OCI-LY1 (cell line): ENCODE data around the gene COX7B.

Experiments used
- H2AFZ ChIP-seq: fragments of 200-600 bp; sonication (generic), shearing (Covaris generic); 2 replicates; pipeline ENCODE4 v1.6.0; 2014; ENCODE audit warnings: antibody characterized with exemption, mild to moderate bottlenecking, low read length
- H3F3A ChIP-seq: fragments of 200-600 bp; sonication (generic), shearing (Covaris generic); 2 replicates; pipeline ENCODE4 v1.6.0; 2014; ENCODE audit warnings: mild to moderate bottlenecking, antibody characterized with exemption, low read length, moderate library complexity; ENCODE audit not compliant: insufficient read depth
- H3K27ac ChIP-seq: fragments of 200-600 bp; sonication (generic); 2 replicates; pipeline ENCODE4 v1.5.1; 2014; ENCODE audit warnings: low read length, mixed run types, mild to moderate bottlenecking, low read depth; ENCODE audit not compliant: poor library complexity, severe bottlenecking
- H3K27me3 ChIP-seq: fragments of 200-600 bp; sonication (generic); 2 replicates; pipeline ENCODE4 v1.6.0; 2014; ENCODE audit warnings: antibody characterized with exemption, mild to moderate bottlenecking, low read length, moderate library complexity; ENCODE audit not compliant: insufficient read depth
- H3K36me3 ChIP-seq: fragments of 200-600 bp; sonication (generic); 2 replicates; pipeline ENCODE4 v1.6.1; 2014; ENCODE audit warnings: mild to moderate bottlenecking, antibody characterized with exemption, low read length, moderate library complexity, mixed read lengths; ENCODE audit not compliant: insufficient read depth
- H3K4me1 ChIP-seq: fragments of 200-600 bp; sonication (generic); 2 replicates; pipeline ENCODE4 v1.5.1; 2014; ENCODE audit warnings: mild to moderate bottlenecking, low read length, moderate library complexity; ENCODE audit not compliant: insufficient read depth, severe bottlenecking
- H3K4me2 ChIP-seq: fragments of 200-600 bp; sonication (generic), shearing (Covaris generic); 2 replicates; pipeline ENCODE4 v1.6.1; 2014; ENCODE audit warnings: low read length
- H3K4me3 ChIP-seq: fragments of 200-600 bp; sonication (generic); 2 replicates; pipeline ENCODE4 v1.5.1; 2014; ENCODE audit warnings: low read length, low read depth, mild to moderate bottlenecking, mixed read lengths; ENCODE audit not compliant: poor library complexity, severe bottlenecking
- H3K79me2 ChIP-seq: fragments of 200-600 bp; shearing (Covaris generic); 2 replicates; pipeline ENCODE4 v1.6.1; 2016; ENCODE audit warnings: mixed run types, low read length, mixed read lengths; ENCODE audit not compliant: insufficient read depth
- H3K9ac ChIP-seq: fragments of 200-600 bp; sonication (generic), shearing (Covaris generic); 2 replicates; pipeline ENCODE4 v1.6.1; 2014; ENCODE audit warnings: mild to moderate bottlenecking, low read length, mixed read lengths
- H3K9me2 ChIP-seq: fragments of 200-600 bp; sonication (generic), shearing (Covaris generic); 2 replicates; pipeline ENCODE4 v1.6.1; 2014; ENCODE audit warnings: low read depth, mild to moderate bottlenecking, low read length, mixed read lengths
- H3K9me3 ChIP-seq: fragments of 200-600 bp; shearing (Covaris generic); 2 replicates; pipeline ENCODE4 v1.6.1; 2014; ENCODE audit warnings: low read length, mixed read lengths
- H4K20me1 ChIP-seq: fragments of 200-600 bp; sonication (generic), shearing (Covaris generic); 2 replicates; pipeline ENCODE4 v1.6.0; 2016; ENCODE audit warnings: mild to moderate bottlenecking, low read length; ENCODE audit not compliant: insufficient read depth
- EZH2 ChIP-seq: fragments of 200-600 bp; sonication (generic), shearing (Covaris generic); IDR thresholded peaks from 2 replicates; pipeline ENCODE4 v1.8.0; 2017; ENCODE audit warnings: borderline replicate concordance, mixed run types, mild to moderate bottlenecking, antibody characterized with exemption, low read length, moderate library complexity, mixed read lengths
- TF ChIP-seq, protein P1 (sequence below): fragments of 200-600 bp; sonication (generic), shearing (Covaris generic); IDR thresholded peaks from 2 replicates; pipeline ENCODE4 v1.5.1; 2017; ENCODE audit warnings: mild to moderate bottlenecking, antibody characterized with exemption, low read length, moderate library complexity, mixed read lengths

The COX7B gene

DNA sequence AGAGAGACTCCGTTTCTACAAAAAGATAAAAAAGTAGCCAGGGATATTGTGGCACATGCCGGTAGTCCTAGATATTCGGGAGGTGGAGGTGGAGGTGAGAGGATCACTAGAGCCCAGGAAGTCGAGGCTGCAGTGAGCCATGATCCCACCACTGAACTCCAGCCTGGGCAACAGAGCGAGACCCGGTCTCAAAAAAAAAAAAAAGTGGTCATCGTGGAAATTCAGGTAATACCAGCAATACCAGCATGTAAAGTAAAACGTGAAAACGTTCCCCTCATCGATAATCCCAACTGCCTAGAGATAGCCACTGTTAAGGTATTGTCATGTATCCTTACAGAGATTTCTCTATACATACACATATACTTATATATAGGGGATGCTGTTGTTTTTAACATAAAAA, 5.6 kb upstream of the COX7B start:
- H2AFZ ChIP-seq, result no peak overlapping the region
- peak overlapping the region; percentile 91 for H3K4me3 ChIP-seq
- no peaks in the 10 kb centered on the region for H3K27me3 ChIP-seq
- no peaks in the 10 kb centered on the region for H3K9me2 ChIP-seq
- H3K27ac ChIP-seq, result no peak overlapping the region
- H3F3A ChIP-seq, result no peaks in the 10 kb centered on the region
- TF ChIP-seq EZH2, result no peak
- TF ChIP-seq, protein P1, sequence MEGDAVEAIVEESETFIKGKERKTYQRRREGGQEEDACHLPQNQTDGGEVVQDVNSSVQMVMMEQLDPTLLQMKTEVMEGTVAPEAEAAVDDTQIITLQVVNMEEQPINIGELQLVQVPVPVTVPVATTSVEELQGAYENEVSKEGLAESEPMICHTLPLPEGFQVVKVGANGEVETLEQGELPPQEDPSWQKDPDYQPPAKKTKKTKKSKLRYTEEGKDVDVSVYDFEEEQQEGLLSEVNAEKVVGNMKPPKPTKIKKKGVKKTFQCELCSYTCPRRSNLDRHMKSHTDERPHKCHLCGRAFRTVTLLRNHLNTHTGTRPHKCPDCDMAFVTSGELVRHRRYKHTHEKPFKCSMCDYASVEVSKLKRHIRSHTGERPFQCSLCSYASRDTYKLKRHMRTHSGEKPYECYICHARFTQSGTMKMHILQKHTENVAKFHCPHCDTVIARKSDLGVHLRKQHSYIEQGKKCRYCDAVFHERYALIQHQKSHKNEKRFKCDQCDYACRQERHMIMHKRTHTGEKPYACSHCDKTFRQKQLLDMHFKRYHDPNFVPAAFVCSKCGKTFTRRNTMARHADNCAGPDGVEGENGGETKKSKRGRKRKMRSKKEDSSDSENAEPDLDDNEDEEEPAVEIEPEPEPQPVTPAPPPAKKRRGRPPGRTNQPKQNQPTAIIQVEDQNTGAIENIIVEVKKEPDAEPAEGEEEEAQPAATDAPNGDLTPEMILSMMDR, result no peak
- H3K79me2 ChIP-seq, result peaks cover 42% of the 10 kb centered on the region
- H4K20me1 ChIP-seq, result no peaks in the 10 kb centered on the region
- no peaks in the 10 kb centered on the region for H3K9me3 ChIP-seq
- H3K9ac ChIP-seq, result peak overlapping the region; percentile 80
- peaks cover 19% of the 10 kb centered on the region for H3K4me1 ChIP-seq
- H3K36me3 ChIP-seq, result peaks cover 10% of the 10 kb centered on the region; the same call in 1 of the 2 replicates
- H3K4me2 ChIP-seq, result peak overlapping the region; percentile 88

DNA sequence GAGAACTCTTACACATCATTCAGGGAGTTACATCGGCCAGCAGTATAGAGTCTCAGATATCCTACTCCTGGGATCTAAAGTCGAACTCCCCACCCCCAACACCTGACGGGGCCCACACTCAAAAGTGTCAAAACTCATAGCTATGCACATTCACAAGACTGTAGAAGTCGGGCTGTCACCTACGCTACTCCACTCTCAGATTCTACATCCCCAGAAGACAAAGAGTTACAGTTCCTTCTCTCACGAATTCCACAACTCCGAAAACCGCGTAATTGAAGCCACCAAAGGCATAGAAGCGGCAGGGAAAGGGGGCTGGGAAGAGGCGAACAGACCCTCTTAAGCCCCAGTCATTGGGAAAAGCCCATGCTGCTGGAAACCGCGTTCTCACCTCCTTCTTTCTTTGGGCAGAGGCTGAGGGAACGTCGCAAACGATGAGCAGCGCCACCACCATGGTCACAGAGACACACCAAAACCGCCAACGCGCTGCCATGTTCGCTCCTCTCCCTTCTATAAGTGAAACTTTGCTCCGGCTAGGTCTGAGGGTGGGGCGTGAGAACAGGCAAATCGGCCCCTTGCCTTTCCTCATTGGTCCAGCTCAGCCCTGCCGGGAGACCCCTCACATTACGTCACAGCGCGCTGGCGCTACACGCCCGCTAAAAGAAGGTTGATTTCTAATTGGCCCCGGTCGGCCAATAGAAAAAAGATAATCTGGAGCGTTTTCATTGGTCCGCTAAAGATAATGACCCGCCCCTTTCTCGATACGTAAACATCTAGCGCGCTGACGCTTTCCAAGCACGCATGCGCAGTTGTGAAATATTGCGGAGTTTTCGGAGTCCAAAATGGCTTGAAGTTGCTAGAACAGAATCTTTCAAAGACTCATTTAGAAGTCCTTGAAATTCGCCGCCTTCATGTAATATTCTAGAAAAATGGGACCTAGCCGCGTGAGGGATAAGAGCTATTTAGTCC, 4.1 kb upstream of the COX7B start, which contains the start of gene MAGT1:
TSS of gene MAGT1 (minus strand) at position 515 of the 966 bp plus-strand sequence. CDS start at position 490, 25 bp downstream.
- Histone ChIP-seq H3K4me2 (peak within 1 kb of the TSS; percentile 88), H3K79me2 (peaks cover 47% of the 10 kb centered on the region), H3K9me2 (no peaks in the 10 kb centered on the region), H4K20me1 (no peaks in the 10 kb centered on the region), H3K27me3 (no peaks in the 10 kb centered on the region), H2AFZ (no peak within 1 kb of the TSS), H3K9ac (peak within 1 kb of the TSS; percentile 80), H3K36me3 (peaks cover 10% of the 10 kb centered on the region), H3K9me3 (no peaks in the 10 kb centered on the region), H3F3A (no peaks in the 10 kb centered on the region), H3K4me3 (peak within 1 kb of the TSS; percentile 91), H3K27ac (peak within 1 kb of the TSS; percentile 84), H3K4me1 (peaks cover 22% of the 10 kb centered on the region)
- no peak for TF ChIP-seq EZH2
- TF ChIP-seq, protein P1, result no peak

DNA sequence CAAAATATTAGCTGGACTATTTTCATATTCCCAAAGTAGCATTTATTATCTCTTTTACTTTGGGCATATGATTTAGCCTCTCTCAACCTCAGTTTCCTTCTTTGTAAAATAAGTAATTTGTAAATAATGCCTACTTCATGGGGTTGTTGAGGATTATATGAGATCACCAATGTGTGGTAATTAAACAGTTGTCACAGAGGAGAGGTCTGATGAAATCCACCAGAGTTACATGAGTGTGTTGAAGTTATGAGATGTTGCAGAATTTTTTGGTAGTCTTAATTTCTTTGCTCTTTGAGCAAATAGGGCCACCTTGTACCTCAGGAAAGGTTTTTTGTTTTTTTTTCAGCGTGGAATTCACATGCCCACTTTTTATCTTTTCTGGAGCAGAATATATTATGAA, 1.4 kb downstream of the COX7B start:
- H3K9ac ChIP-seq, result peak overlapping the region; percentile 100
- H3K4me1 ChIP-seq, result peaks cover 18% of the 10 kb centered on the region
- no peaks in the 10 kb centered on the region for H3K9me3 ChIP-seq
- H3K27ac ChIP-seq, result peak overlapping the region; percentile 95
- H3F3A ChIP-seq, result no peaks in the 10 kb centered on the region
- no peaks in the 10 kb centered on the region for H4K20me1 ChIP-seq
- peaks cover 34% of the 10 kb centered on the region for H3K79me2 ChIP-seq
- H2AFZ ChIP-seq, result no peak overlapping the region
- peaks cover 49% of the 10 kb centered on the region for H3K36me3 ChIP-seq
- peak overlapping the region; percentile 99 for H3K4me3 ChIP-seq
- no peaks in the 10 kb centered on the region for H3K27me3 ChIP-seq
- H3K9me2 ChIP-seq, result no peaks in the 10 kb centered on the region
- TF ChIP-seq EZH2, result no peak
- TF ChIP-seq, protein P1, result no peak
- peak overlapping the region; percentile 74 for H3K4me2 ChIP-seq
